ENCODE data around the gene TBC1D9. TPM values are rescaled to one million over a fixed set of nuclear protein-coding genes. Genes with fewer than 3 reads are reported as not detected.

The TBC1D9 gene
- total and polyA plus RNA-seq, 2 of the 13 experiments (the other 11 are each of a cell fraction or from before 2014, with no cell fraction given), result 11.9 to 12.2 TPM

DNA sequence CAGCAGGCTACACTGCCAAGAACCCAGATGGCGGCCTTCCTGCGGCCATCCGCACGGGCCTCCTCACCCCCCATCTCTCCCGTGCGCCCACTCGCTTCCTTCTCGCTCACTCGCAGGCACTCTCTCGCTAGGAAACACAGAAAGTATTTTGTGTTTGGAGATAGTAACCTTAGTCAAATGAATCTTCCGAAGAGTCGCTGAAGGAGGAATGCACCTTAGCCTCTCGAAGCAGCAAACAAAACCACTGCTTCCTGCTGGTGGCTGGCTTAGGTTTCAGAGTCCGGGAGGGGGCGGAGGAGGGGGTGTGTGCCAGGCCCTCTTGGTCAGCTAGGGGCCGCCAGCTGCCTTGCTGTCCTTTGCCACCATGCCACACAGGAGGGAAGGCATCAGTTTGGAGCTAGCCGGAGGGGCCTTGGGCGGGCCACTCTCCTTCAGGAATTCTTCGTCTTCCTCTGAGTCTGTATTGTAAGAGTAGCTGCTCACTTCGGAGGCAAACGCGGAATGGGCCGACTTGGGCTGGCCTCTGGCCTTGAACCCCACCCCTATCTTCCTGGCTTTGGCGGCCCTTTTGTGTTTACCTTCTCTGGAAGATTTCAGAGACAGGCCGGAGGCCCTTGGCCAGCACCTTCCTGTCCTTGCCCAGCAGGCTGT is 114.3 kb downstream of the TBC1D9 start (continued):
- TF ChIP-seq, protein P1, sequence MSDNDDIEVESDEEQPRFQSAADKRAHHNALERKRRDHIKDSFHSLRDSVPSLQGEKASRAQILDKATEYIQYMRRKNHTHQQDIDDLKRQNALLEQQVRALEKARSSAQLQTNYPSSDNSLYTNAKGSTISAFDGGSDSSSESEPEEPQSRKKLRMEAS (IDR thresholded peaks at IDR 0.05), result peak; percentile 67
- TF ChIP-seq RBFOX2 (IDR thresholded peaks at IDR 0.05; ENCODE audit: low read depth, low read length) (peak; percentile 61; the same call in 1 of the 2 replicates), FOSL2 (CRISPR knock-in tag; IDR thresholded peaks at IDR 0.05) (peak; percentile 2; the same call in 1 of the 2 replicates), KDM4B (CRISPR knock-in tag; IDR thresholded peaks at IDR 0.05) (no peak), TARDBP (CRISPR knock-in tag; IDR thresholded peaks at IDR 0.05) (0 out of 2 replicates have a peak, but pooled peaks have one; percentile 52), POLR2A (IDR thresholded peaks at IDR 0.05; ENCODE audit: insufficient read depth in 1 of 2, low read depth in 2 of 2, low read length in 2 of 2) (peak; percentile 38 to 76; a peak in 3 of 4 replicates), NFKB2 (CRISPR knock-in tag; IDR thresholded peaks at IDR 0.05; ENCODE audit: borderline replicate concordance) (no peak), NFIB (CRISPR knock-in tag; IDR thresholded peaks at IDR 0.05; ENCODE audit: borderline replicate concordance) (no peak), ISL2 (CRISPR knock-in tag; IDR thresholded peaks at IDR 0.05) (peak; percentile 68), NFE2L2 (IDR thresholded peaks at IDR 0.05; ENCODE audit: low read length) (no peak), REXO4 (CRISPR knock-in tag; IDR thresholded peaks at IDR 0.05; ENCODE audit: borderline replicate concordance) (no peak), ZNF547 (CRISPR knock-in tag; IDR thresholded peaks at IDR 0.05) (no peak), ZNF160 (CRISPR knock-in tag; IDR thresholded peaks at IDR 0.05) (0 out of 2 replicates have a peak, but pooled peaks have one; percentile 46), NAIF1 (CRISPR knock-in tag; IDR thresholded peaks at IDR 0.05; ENCODE audit: borderline replicate concordance) (no peak), ZNF788 (CRISPR knock-in tag; IDR thresholded peaks at IDR 0.05; ENCODE audit: borderline replicate concordance) (peak; percentile 29; the same call in 1 of the 2 replicates), CEBPG (CRISPR knock-in tag; IDR thresholded peaks at IDR 0.05) (no peak), ZNF326 (CRISPR knock-in tag; IDR thresholded peaks at IDR 0.05; ENCODE audit: borderline replicate concordance) (no peak), FOXP1 (IDR thresholded peaks at IDR 0.05) (no peak), FOXP1 (CRISPR knock-in tag; IDR thresholded peaks at IDR 0.05) (peak; percentile 27), NCOR1 (IDR thresholded peaks at IDR 0.05; ENCODE audit: borderline replicate concordance, low read length) (peak; percentile 32; the same call in 1 of the 2 replicates), KDM5B (CRISPR knock-in tag; IDR thresholded peaks at IDR 0.05; ENCODE audit: borderline replicate concordance) (peak; percentile 74; the same call in 1 of the 2 replicates), ZNF605 (CRISPR knock-in tag; IDR thresholded peaks at IDR 0.05) (peak; percentile 80), SMYD3 (CRISPR knock-in tag; IDR thresholded peaks at IDR 0.05) (no peak), ZBTB20 (CRISPR knock-in tag; IDR thresholded peaks at IDR 0.05; ENCODE audit: borderline replicate concordance, low read depth) (0 out of 2 replicates have a peak, but pooled peaks have one; percentile 17), BCL6 (CRISPR knock-in tag; IDR thresholded peaks at IDR 0.05) (peak; percentile 72), TMF1 (CRISPR knock-in tag; IDR thresholded peaks at IDR 0.05; ENCODE audit: low read depth) (no peak)
- TF ChIP-seq, protein P2, sequence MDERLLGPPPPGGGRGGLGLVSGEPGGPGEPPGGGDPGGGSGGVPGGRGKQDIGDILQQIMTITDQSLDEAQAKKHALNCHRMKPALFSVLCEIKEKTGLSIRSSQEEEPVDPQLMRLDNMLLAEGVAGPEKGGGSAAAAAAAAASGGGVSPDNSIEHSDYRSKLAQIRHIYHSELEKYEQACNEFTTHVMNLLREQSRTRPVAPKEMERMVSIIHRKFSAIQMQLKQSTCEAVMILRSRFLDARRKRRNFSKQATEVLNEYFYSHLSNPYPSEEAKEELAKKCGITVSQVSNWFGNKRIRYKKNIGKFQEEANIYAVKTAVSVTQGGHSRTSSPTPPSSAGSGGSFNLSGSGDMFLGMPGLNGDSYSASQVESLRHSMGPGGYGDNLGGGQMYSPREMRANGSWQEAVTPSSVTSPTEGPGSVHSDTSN (CRISPR knock-in tag; IDR thresholded peaks at IDR 0.05), result no peak
- TF ChIP-seq, protein P3, sequence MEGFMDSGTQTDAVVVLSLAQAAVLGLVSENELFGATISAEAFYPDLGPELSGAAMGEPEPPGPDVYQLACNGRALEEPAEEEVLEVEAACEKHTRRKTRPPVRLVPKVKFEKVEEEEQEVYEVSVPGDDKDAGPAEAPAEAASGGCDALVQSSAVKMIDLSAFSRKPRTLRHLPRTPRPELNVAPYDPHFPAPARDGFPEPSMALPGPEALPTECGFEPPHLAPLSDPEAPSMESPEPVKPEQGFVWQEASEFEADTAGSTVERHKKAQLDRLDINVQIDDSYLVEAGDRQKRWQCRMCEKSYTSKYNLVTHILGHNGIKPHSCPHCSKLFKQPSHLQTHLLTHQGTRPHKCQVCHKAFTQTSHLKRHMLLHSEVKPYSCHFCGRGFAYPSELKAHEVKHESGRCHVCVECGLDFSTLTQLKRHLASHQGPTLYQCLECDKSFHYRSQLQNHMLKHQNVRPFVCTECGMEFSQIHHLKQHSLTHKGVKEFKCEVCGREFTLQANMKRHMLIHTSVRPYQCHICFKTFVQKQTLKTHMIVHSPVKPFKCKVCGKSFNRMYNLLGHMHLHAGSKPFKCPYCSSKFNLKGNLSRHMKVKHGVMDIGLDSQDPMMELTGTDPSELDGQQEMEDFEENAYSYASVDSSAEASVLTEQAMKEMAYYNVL (CRISPR knock-in tag; IDR thresholded peaks at IDR 0.05; ENCODE audit: borderline replicate concordance), result peak; percentile 89
- TF ChIP-seq, protein P4, sequence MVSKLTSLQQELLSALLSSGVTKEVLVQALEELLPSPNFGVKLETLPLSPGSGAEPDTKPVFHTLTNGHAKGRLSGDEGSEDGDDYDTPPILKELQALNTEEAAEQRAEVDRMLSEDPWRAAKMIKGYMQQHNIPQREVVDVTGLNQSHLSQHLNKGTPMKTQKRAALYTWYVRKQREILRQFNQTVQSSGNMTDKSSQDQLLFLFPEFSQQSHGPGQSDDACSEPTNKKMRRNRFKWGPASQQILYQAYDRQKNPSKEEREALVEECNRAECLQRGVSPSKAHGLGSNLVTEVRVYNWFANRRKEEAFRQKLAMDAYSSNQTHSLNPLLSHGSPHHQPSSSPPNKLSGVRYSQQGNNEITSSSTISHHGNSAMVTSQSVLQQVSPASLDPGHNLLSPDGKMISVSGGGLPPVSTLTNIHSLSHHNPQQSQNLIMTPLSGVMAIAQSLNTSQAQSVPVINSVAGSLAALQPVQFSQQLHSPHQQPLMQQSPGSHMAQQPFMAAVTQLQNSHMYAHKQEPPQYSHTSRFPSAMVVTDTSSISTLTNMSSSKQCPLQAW (CRISPR knock-in tag; IDR thresholded peaks at IDR 0.05), result peak; percentile 56; the same call in 1 of the 2 replicates

All from HepG2 (cell line).